HepG2 (cell line): ENCODE results near the gene RAC2. TPM values are rescaled to one million over a fixed set of nuclear protein-coding genes. Genes with fewer than 3 reads are reported as not detected.

ENCODE experiments used
- ATAC-seq: fragments of 200-7000 bp; cut with Tn5 transposase; 3 replicates; pipeline ENCODE4 v1.9.1; 2020; ENCODE audit warnings: mild to moderate bottlenecking, moderate library complexity
- BruUV-seq: library from RNA; stranded (reverse); fragments of 400-500 nt; replicated peaks from 2 replicates; lab custom pipeline; 2021; lab: Mats Ljungman, UMichigan
- CTCF ChIA-PET: fragments of 300-600 bp; formaldehyde crosslinking; extraction: SDS; loops from one replicate; lab custom pipeline; 2021; ENCODE audit warnings: low total read pairs, inconsistent platforms, low intra/inter-chr PET ratio; lab: Yijun Ruan, JAX
- POLR2A ChIA-PET: fragments of 350-600 bp; sonication (Branson Sonifier 250); formaldehyde crosslinking; loops from one replicate; lab custom pipeline; 2020; ENCODE audit warnings: antibody characterized with exemption, inconsistent platforms; lab: Yijun Ruan, JAX
- DNase-seq: peaks from one replicate; pipeline ENCODE4 v3.0.0-alpha.2; 2015; ENCODE audit warnings: low spot score
- FAIRE-seq: peaks from 3 replicates; lab custom pipeline; 2011; peaks lifted over from hg19 to GRCh38; lab: Jason Lieb, UNC
- H2AFZ ChIP-seq: one replicate; pipeline ENCODE4 v1.6.1; 2011; ENCODE audit warnings: low read length, inconsistent platforms
- H3K27ac ChIP-seq: fragments of 300-600 bp; 3 replicates; pipeline ENCODE4 v1.8.0; 2011; ENCODE audit warnings: mixed run types, mild to moderate bottlenecking, mixed read lengths, low read length, inconsistent platforms; ENCODE audit not compliant: insufficient read depth; ENCODE audit errors: extremely low read length
- H3K27me3 ChIP-seq, 2 experiments: fragments of 200-600 bp in 1 of 2; 2 replicates in 1 of 2; 3 replicates in 1 of 2; pipeline versions ENCODE4 v1.6.0 to v1.8.0; 2011; ENCODE audit warnings: low read length in 2 of 2, mild to moderate bottlenecking in 2 of 2, moderate library complexity in 2 of 2, inconsistent platforms in 1 of 2; ENCODE audit not compliant: insufficient read depth in 2 of 2, control insufficient read depth in 1 of 2
- H3K36me3 ChIP-seq, 2 experiments: fragments of 200-600 bp in 1 of 2; replicated peaks in 1 of 2; 2 replicates in 1 of 2; 3 replicates in 1 of 2; pipeline versions ENCODE4 v1.5.1 to v1.8.0; 2011; ENCODE audit warnings: low read length in 2 of 2, inconsistent platforms in 1 of 2; ENCODE audit not compliant: insufficient read depth in 2 of 2, control insufficient read depth in 1 of 2
- H3K4me1 ChIP-seq: 2 replicates; pipeline ENCODE4 v1.5.1; 2012; ENCODE audit warnings: low read length, inconsistent platforms; ENCODE audit not compliant: insufficient read depth
- H3K4me2 ChIP-seq: 2 replicates; pipeline ENCODE4 v1.6.0; 2011; ENCODE audit warnings: low read depth, low read length, inconsistent platforms
- H3K4me3 ChIP-seq, 3 experiments: fragments of 200-600 bp in 1 of 3; sonication (generic), shearing (Covaris generic) in 1 of 3; replicated peaks in 1 of 3; 2 replicates each; pipeline ENCODE4 v1.5.1; 2011 to 2016; ENCODE audit warnings: low read length in 3 of 3, inconsistent platforms in 2 of 3, low read depth in 2 of 3, mild to moderate bottlenecking in 2 of 3, control low read depth in 1 of 3, mixed read lengths in 1 of 3; ENCODE audit not compliant: insufficient read depth in 1 of 3
- H3K79me2 ChIP-seq: one replicate; pipeline ENCODE4 v1.6.1; 2011; ENCODE audit warnings: low read length, inconsistent platforms; ENCODE audit not compliant: insufficient read depth
- H3K9ac ChIP-seq: 2 replicates; pipeline ENCODE4 v1.6.0; 2011; ENCODE audit warnings: mild to moderate bottlenecking, low read depth, low read length, inconsistent platforms; ENCODE audit not compliant: insufficient read depth
- H3K9me3 ChIP-seq: 2 replicates; pipeline ENCODE4 v1.5.1; 2012; ENCODE audit warnings: mild to moderate bottlenecking, low read length
- H4K20me1 ChIP-seq: 2 replicates; pipeline ENCODE4 v1.6.0; 2011; ENCODE audit warnings: inconsistent platforms, mild to moderate bottlenecking, low read length, moderate library complexity; ENCODE audit not compliant: insufficient read depth
- CEBPB ChIP-seq: IDR thresholded peaks from 2 replicates; pipeline ENCODE4 v1.6.1; 2011; ENCODE audit warnings: low read depth, low read length, improper control_type of control experiment, borderline replicate concordance
- CHCHD3 ChIP-seq: sonication (generic); formaldehyde crosslinking; IDR thresholded peaks from 2 replicates; pipeline ENCODE4 v1.8.0; 2022; ENCODE audit warnings: mild to moderate bottlenecking, missing genetic modification reagents, moderate library complexity
- HBP1 ChIP-seq: IDR thresholded peaks from 2 replicates; pipeline ENCODE4 v1.6.1; 2016; ENCODE audit warnings: low read depth, control low read depth
- SALL2 ChIP-seq: sonication (generic); formaldehyde crosslinking; IDR thresholded peaks from 2 replicates; pipeline ENCODE4 v1.8.1; 2023; ENCODE audit warnings: mild to moderate bottlenecking, missing genetic modification reagents, inconsistent platforms
- TAF15 ChIP-seq: fragments of 200-400 bp; formaldehyde crosslinking; IDR thresholded peaks from one replicate; pipeline ENCODE4 v1.6.1; 2018; ENCODE audit warnings: mild to moderate bottlenecking, low read depth, low read length; ENCODE audit not compliant: poor library complexity, severe bottlenecking
- ZIK1 ChIP-seq: sonication (generic); formaldehyde crosslinking; IDR thresholded peaks from 2 replicates; pipeline ENCODE4 v1.5.0; 2020; ENCODE audit warnings: mild to moderate bottlenecking, low read depth, missing genetic modification reagents, borderline replicate concordance
- ZNF333 ChIP-seq: sonication (generic); formaldehyde crosslinking; IDR thresholded peaks from 2 replicates; pipeline ENCODE4 v1.4.0; 2020; ENCODE audit warnings: mild to moderate bottlenecking, missing genetic modification reagents, borderline replicate concordance
- WGBS: methylation state at CpG from one replicate; pipeline ENCODE4 v1.1.6; 2017; ENCODE audit warnings: low lambda C conversion rate; 5-methylcytosine and 5-hydroxymethylcytosine counted together
- in situ Hi-C: cut with HindIII; loops from 2 replicates; pipeline ENCODE4 v1.10.0; 2017; ENCODE audit warnings: low pct_unique_long_range_greater_than_20kb; ENCODE audit not compliant: extremely low pct_ligation_motif_present
- intact Hi-C: fragments of 100-400 bp; cut with micrococcal nuclease; formaldehyde crosslinking; loops from one replicate; pipeline ENCODE4 v1.10.0; 2022; ENCODE audit not compliant: unreplicated experiment
- polyA plus RNA-seq, 8 experiments: library from polyadenylated mRNA; depleted of rRNA in 3 of 8; stranded (reverse) in 7 of 8; unstranded in 1 of 8; fragments of >200 nt; fragmentation: Illumina TruSeq in 4 of 8; extraction: Trizol in 4 of 8; gene quantifications; 2 replicates each; pipeline versions ENCODE4 v1.2.1 to v1.2.3, GENCODE V29; 2011 to 2016; ENCODE audit warnings: low read depth in 4 of 8, missing spikeins in 1 of 8, mixed read lengths in 1 of 8; ENCODE audit not compliant: insufficient read depth in 1 of 8
- total RNA-seq, 5 experiments: library from RNA; depleted of rRNA; stranded (reverse); fragments of >200 nt; fragmentation: Illumina TruSeq; extraction: Trizol; gene quantifications; 2 replicates each; pipeline ENCODE4 v1.2.3, GENCODE V29; 2016; ENCODE audit warnings: low read depth in 1 of 5
- TF ChIP-seq, protein P1 (sequence below): sonication (generic); formaldehyde crosslinking; IDR thresholded peaks from 2 replicates; pipeline ENCODE4 v1.4.0; 2020; ENCODE audit warnings: missing genetic modification reagents
- TF ChIP-seq, protein P2 (sequence below): IDR thresholded peaks from 2 replicates; pipeline ENCODE4 v1.6.1; 2016; ENCODE audit warnings: low read depth, missing genetic modification reagents, missing compliant biosample characterization

Gene RAC2
- total and polyA plus RNA-seq, 2 of the 13 experiments (the other 11 are each of a cell fraction or from before 2014, with no cell fraction given) = 0.73 TPM; not detected in 1

DNA sequence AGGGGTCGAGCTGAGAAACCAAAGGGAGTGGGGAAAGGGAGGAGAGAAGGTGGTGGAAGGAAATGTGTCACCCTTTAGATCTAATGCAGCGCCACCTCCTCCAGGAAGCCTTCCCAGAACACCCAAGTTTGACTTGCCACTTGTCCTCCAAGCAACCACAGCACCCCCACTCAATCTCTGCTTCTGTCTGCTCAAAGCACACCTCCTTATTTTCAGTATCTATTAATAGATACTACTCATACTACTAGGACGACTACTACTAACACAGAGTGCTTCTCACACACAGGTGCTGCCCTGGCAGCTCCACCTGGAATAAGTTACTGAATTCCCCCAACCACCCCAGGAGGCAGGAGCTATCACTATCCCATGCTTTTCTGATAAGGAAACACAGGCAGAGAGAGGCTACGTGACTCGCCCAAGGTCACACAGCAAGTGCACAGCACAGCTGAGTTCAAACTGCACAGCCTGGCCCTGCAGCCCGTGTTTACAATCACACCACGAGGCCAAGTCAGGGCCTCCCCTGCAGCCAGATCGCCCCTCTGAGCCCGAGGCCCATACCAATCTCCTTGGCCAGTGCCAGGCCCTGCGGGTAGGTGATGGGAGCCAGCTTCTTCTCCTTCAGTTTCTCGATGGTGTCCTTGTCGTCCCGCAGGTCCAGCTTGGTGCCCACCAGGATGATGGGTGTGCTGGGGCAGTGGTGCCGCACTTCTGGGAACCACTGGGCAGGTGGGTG, 13.2 kb downstream of the RAC2 start:
- no peaks in the 10 kb centered on the region; a peak in 1 of 5 replicates for H3K36me3 ChIP-seq
- intact Hi-C loops = no loop called here
- peaks cover 4 to 5% of the 10 kb centered on the region in 2 experiments; a peak in 3 of 5 replicates for H3K27me3 ChIP-seq
- ChIA-PET CTCF (no interaction called here), POLR2A (no interaction called here)
- BruUV-seq = no TSS peak
- DNase-seq = no peak
- H3K4me2 ChIP-seq = peak overlapping the region; percentile 21; the same call in 1 of the 2 replicates
- no peaks in the 10 kb centered on the region for H4K20me1 ChIP-seq
- H3K4me1 ChIP-seq = peaks cover 22% of the 10 kb centered on the region
- no peaks in the 10 kb centered on the region for H3K9me3 ChIP-seq
- no peak overlapping the region for H2AFZ ChIP-seq
- no peak overlapping the region for H3K9ac ChIP-seq
- H3K79me2 ChIP-seq = no peaks in the 10 kb centered on the region
- WGBS = 25% methylated on average over 13 of the region's 14 CpGs
- ATAC-seq = no peak
- no peak overlapping the region for H3K27ac ChIP-seq
- no peak overlapping the region for H3K4me3 ChIP-seq
- in situ Hi-C loops = no loop called here
- no peak for FAIRE-seq
- no peak for TF ChIP-seq CHCHD3
- no peak for TF ChIP-seq HBP1 (CRISPR knock-in tag)
- no peak for TF ChIP-seq ZIK1 (CRISPR knock-in tag)
- TF ChIP-seq, protein P1, sequence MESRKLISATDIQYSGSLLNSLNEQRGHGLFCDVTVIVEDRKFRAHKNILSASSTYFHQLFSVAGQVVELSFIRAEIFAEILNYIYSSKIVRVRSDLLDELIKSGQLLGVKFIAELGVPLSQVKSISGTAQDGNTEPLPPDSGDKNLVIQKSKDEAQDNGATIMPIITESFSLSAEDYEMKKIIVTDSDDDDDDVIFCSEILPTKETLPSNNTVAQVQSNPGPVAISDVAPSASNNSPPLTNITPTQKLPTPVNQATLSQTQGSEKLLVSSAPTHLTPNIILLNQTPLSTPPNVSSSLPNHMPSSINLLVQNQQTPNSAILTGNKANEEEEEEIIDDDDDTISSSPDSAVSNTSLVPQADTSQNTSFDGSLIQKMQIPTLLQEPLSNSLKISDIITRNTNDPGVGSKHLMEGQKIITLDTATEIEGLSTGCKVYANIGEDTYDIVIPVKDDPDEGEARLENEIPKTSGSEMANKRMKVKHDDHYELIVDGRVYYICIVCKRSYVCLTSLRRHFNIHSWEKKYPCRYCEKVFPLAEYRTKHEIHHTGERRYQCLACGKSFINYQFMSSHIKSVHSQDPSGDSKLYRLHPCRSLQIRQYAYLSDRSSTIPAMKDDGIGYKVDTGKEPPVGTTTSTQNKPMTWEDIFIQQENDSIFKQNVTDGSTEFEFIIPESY (CRISPR knock-in tag) = no peak
- no peak for TF ChIP-seq TAF15
- TF ChIP-seq ZNF333 = no peak
- TF ChIP-seq CEBPB = no peak
- TF ChIP-seq, protein P2, sequence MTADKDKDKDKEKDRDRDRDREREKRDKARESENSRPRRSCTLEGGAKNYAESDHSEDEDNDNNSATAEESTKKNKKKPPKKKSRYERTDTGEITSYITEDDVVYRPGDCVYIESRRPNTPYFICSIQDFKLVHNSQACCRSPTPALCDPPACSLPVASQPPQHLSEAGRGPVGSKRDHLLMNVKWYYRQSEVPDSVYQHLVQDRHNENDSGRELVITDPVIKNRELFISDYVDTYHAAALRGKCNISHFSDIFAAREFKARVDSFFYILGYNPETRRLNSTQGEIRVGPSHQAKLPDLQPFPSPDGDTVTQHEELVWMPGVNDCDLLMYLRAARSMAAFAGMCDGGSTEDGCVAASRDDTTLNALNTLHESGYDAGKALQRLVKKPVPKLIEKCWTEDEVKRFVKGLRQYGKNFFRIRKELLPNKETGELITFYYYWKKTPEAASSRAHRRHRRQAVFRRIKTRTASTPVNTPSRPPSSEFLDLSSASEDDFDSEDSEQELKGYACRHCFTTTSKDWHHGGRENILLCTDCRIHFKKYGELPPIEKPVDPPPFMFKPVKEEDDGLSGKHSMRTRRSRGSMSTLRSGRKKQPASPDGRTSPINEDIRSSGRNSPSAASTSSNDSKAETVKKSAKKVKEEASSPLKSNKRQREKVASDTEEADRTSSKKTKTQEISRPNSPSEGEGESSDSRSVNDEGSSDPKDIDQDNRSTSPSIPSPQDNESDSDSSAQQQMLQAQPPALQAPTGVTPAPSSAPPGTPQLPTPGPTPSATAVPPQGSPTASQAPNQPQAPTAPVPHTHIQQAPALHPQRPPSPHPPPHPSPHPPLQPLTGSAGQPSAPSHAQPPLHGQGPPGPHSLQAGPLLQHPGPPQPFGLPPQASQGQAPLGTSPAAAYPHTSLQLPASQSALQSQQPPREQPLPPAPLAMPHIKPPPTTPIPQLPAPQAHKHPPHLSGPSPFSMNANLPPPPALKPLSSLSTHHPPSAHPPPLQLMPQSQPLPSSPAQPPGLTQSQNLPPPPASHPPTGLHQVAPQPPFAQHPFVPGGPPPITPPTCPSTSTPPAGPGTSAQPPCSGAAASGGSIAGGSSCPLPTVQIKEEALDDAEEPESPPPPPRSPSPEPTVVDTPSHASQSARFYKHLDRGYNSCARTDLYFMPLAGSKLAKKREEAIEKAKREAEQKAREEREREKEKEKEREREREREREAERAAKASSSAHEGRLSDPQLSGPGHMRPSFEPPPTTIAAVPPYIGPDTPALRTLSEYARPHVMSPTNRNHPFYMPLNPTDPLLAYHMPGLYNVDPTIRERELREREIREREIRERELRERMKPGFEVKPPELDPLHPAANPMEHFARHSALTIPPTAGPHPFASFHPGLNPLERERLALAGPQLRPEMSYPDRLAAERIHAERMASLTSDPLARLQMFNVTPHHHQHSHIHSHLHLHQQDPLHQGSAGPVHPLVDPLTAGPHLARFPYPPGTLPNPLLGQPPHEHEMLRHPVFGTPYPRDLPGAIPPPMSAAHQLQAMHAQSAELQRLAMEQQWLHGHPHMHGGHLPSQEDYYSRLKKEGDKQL (CRISPR knock-in tag) = no peak
- TF ChIP-seq SALL2 (CRISPR knock-in tag) = no peak
